Measurements from ENCODE around the gene NUDCD3.

The NUDCD3 gene

GRCh38 chr7:44441079-44441478 is 49.4 kb downstream of the NUDCD3 start:
- DNase-seq, result no peak
- H3K36me3 ChIP-seq, result peaks cover 0 to 10% (median 8%) of the 10 kb centered on the region in 3 donors
- no peak overlapping the region for H3K27ac ChIP-seq
- H3K4me3 ChIP-seq, result no peak overlapping the region
- no peaks in the 10 kb centered on the region for H3K27me3 ChIP-seq
- intact Hi-C loops (cut with DNase I; ENCODE audit: low total_unique reads), result no loop called here
- H3K4me1 ChIP-seq, result peaks cover 0 to 13% (median 4%) of the 10 kb centered on the region in 4 donors
- no peaks in the 10 kb centered on the region for H3K9me3 ChIP-seq
- TF ChIP-seq, protein P1, sequence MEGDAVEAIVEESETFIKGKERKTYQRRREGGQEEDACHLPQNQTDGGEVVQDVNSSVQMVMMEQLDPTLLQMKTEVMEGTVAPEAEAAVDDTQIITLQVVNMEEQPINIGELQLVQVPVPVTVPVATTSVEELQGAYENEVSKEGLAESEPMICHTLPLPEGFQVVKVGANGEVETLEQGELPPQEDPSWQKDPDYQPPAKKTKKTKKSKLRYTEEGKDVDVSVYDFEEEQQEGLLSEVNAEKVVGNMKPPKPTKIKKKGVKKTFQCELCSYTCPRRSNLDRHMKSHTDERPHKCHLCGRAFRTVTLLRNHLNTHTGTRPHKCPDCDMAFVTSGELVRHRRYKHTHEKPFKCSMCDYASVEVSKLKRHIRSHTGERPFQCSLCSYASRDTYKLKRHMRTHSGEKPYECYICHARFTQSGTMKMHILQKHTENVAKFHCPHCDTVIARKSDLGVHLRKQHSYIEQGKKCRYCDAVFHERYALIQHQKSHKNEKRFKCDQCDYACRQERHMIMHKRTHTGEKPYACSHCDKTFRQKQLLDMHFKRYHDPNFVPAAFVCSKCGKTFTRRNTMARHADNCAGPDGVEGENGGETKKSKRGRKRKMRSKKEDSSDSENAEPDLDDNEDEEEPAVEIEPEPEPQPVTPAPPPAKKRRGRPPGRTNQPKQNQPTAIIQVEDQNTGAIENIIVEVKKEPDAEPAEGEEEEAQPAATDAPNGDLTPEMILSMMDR (IDR thresholded peaks at IDR 0.05), result no peak

- TF ChIP-seq, protein P1 (IDR thresholded peaks at IDR 0.05), result no peak
- Histone ChIP-seq H3K27me3 (no peaks in the 10 kb centered on the region), H3K27ac (no peak overlapping the region), H3K4me1 (peaks cover 0 to 8% (median 0%) of the 10 kb centered on the region in 4 donors), H3K4me3 (no peak overlapping the region), H3K9me3 (no peaks in the 10 kb centered on the region), H3K36me3 (peaks cover 0 to 10% (median 5%) of the 10 kb centered on the region in 3 donors)
- intact Hi-C loops (cut with DNase I; ENCODE audit: low total_unique reads), result no loop called here
- DNase-seq, result no peak
These were observed 49.8 kb downstream of the NUDCD3 start for GRCh38 chr7:44440577-44441078.

DNA sequence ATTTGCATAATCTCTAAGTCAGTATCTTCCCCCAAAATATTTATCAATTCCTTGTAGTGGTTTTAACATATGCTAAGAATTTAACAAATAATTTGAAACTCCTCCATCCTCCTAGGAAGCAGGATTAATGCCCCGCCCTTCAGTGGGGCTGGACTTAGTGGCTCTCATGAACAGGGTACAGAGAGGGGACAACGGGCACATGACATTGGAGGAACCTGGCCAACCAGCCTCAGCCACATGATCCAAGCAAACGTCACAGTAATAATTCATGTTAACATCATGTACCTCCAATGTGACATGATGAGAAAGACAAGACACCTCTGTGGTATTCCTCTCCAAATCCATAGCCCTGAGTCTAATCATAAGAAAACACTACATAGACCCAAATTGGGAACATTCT is 50.5 kb downstream of the NUDCD3 start:
- TF ChIP-seq, protein P1 (IDR thresholded peaks at IDR 0.05), result no peak
- no peak for DNase-seq
- H3K4me3 ChIP-seq, result no peak overlapping the region
- intact Hi-C loops (cut with DNase I; ENCODE audit: low total_unique reads), result no loop called here
- no peak overlapping the region for H3K27ac ChIP-seq
- peaks cover 0 to 6% (median 0%) of the 10 kb centered on the region in 4 donors for H3K4me1 ChIP-seq
- H3K36me3 ChIP-seq, result peaks cover 0 to 4% (median 0%) of the 10 kb centered on the region in 3 donors
- H3K27me3 ChIP-seq, result no peaks in the 10 kb centered on the region
- no peaks in the 10 kb centered on the region for H3K9me3 ChIP-seq

GRCh38 chr7:44438816-44439215 is 51.6 kb downstream of the NUDCD3 start:
- H3K4me1 ChIP-seq, result peaks cover 0 to 6% (median 0%) of the 10 kb centered on the region in 4 donors
- intact Hi-C loops (cut with DNase I; ENCODE audit: low total_unique reads), result no loop called here
- TF ChIP-seq, protein P1 (IDR thresholded peaks at IDR 0.05), result no peak
- no peaks in the 10 kb centered on the region for H3K27me3 ChIP-seq
- no peak overlapping the region for H3K4me3 ChIP-seq
- no peak overlapping the region for H3K27ac ChIP-seq
- H3K36me3 ChIP-seq, result no peaks in the 10 kb centered on the region
- no peak for DNase-seq
- no peaks in the 10 kb centered on the region for H3K9me3 ChIP-seq

GRCh38 chr7:44434201-44434600 is 56.3 kb downstream of the NUDCD3 start:
- peaks cover 0 to 4% (median 0%) of the 10 kb centered on the region in 4 donors for H3K4me1 ChIP-seq
- no peaks in the 10 kb centered on the region for H3K27me3 ChIP-seq
- no peaks in the 10 kb centered on the region for H3K36me3 ChIP-seq
- intact Hi-C loops (cut with DNase I; ENCODE audit: low total_unique reads), result no loop called here
- TF ChIP-seq, protein P1 (IDR thresholded peaks at IDR 0.05), result no peak
- no peak overlapping the region for H3K4me3 ChIP-seq
- H3K9me3 ChIP-seq, result no peaks in the 10 kb centered on the region
- DNase-seq, result no peak
- no peak overlapping the region for H3K27ac ChIP-seq

Measured in tibial artery (tissue), 4 donors.